ENCODE measurements around the gene CHRNA10. TPM values are rescaled to one million over a fixed set of nuclear protein-coding genes. Genes with fewer than 3 reads are reported as not detected.
A peak's percentile ranks its signal among the peaks of the same experiment; 100 is the strongest.

The CHRNA10 gene, protein sequence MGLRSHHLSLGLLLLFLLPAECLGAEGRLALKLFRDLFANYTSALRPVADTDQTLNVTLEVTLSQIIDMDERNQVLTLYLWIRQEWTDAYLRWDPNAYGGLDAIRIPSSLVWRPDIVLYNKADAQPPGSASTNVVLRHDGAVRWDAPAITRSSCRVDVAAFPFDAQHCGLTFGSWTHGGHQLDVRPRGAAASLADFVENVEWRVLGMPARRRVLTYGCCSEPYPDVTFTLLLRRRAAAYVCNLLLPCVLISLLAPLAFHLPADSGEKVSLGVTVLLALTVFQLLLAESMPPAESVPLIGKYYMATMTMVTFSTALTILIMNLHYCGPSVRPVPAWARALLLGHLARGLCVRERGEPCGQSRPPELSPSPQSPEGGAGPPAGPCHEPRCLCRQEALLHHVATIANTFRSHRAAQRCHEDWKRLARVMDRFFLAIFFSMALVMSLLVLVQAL
- total RNA-seq (2016; rRNA removed; fragmentation: Illumina TruSeq; extraction: Trizol) (0.27 and 0.71 TPM in 2 replicates), polyA plus RNA-seq (2011; rRNA removed) (0.44 and 0.53 TPM in 2 replicates), polyA minus RNA-seq (2011; rRNA and poly(A)+ RNA removed; ENCODE audit: low replicate concordance) (2.7 and 7.7 TPM in 2 replicates), Bru-seq, nascent RNA (percentile 42 among the genes with signal in this experiment), BruChase-seq, experiment 1, labeled RNA remaining after a 6-hour chase (percentile 52 among the genes with signal in this experiment), BruChase-seq, experiment 2, labeled RNA remaining after a 2-hour chase (percentile 52 among the genes with signal in this experiment)
- 0.30 and 0.44 TPM in 2 replicates for total RNA-seq (2016; cell fraction: cytosol; rRNA removed; fragmentation: Illumina TruSeq; extraction: Trizol; ENCODE audit: low read depth)
- total RNA-seq (2016; cell fraction: insoluble cytoplasmic fraction; rRNA removed; fragmentation: Illumina TruSeq; extraction: Trizol) = 0.16 and 0.50 TPM in 2 replicates
- 0.34 and 0.68 TPM in 2 replicates for total RNA-seq (2016; cell fraction: membrane; rRNA removed; fragmentation: Illumina TruSeq; extraction: Trizol)
- total RNA-seq (2016; cell fraction: nucleus; rRNA removed; fragmentation: Illumina TruSeq; extraction: Trizol) = 1.5 TPM in 2 replicates
- 0.19 and 0.27 TPM in 2 replicates for polyA plus RNA-seq (2011; cell fraction: cytosol; rRNA removed)
- polyA plus RNA-seq (2011; cell fraction: nucleus; rRNA removed) = 2.7 and 3.7 TPM in 2 replicates
- 0.17 and 0.55 TPM in 2 replicates for polyA plus RNA-seq (2012)
- 0.38 and 0.52 TPM in 2 replicates for polyA plus RNA-seq (2016; cell fraction: cytosol; fragmentation: Illumina TruSeq; extraction: Trizol; ENCODE audit: low read depth)
- 0.15 TPM in 1 of 2 replicates, not detected in the other for polyA plus RNA-seq (2016; cell fraction: insoluble cytoplasmic fraction; fragmentation: Illumina TruSeq; extraction: Trizol; ENCODE audit: low read depth)
- polyA plus RNA-seq (2016; cell fraction: membrane; fragmentation: Illumina TruSeq; extraction: Trizol; ENCODE audit: low read depth) = 0.33 and 0.40 TPM in 2 replicates
- polyA plus RNA-seq (2016; cell fraction: nucleus; fragmentation: Illumina TruSeq; extraction: Trizol; ENCODE audit: insufficient read depth, low read depth) = 1.9 and 2.6 TPM in 2 replicates
- not detected in 2 replicates for polyA minus RNA-seq (2011; cell fraction: cytosol; rRNA and poly(A)+ RNA removed)
- polyA minus RNA-seq (2011; cell fraction: nucleus; rRNA and poly(A)+ RNA removed) = 1.9 and 3.6 TPM in 2 replicates
- long read RNA-seq, experiment 1 = 0 reads
- long read RNA-seq, experiment 2, partial matches to known transcripts = 0 of 1 reads
- long read RNA-seq, experiment 2, other reads (novel, unspliced or antisense) = 1 of 1 reads

DNA sequence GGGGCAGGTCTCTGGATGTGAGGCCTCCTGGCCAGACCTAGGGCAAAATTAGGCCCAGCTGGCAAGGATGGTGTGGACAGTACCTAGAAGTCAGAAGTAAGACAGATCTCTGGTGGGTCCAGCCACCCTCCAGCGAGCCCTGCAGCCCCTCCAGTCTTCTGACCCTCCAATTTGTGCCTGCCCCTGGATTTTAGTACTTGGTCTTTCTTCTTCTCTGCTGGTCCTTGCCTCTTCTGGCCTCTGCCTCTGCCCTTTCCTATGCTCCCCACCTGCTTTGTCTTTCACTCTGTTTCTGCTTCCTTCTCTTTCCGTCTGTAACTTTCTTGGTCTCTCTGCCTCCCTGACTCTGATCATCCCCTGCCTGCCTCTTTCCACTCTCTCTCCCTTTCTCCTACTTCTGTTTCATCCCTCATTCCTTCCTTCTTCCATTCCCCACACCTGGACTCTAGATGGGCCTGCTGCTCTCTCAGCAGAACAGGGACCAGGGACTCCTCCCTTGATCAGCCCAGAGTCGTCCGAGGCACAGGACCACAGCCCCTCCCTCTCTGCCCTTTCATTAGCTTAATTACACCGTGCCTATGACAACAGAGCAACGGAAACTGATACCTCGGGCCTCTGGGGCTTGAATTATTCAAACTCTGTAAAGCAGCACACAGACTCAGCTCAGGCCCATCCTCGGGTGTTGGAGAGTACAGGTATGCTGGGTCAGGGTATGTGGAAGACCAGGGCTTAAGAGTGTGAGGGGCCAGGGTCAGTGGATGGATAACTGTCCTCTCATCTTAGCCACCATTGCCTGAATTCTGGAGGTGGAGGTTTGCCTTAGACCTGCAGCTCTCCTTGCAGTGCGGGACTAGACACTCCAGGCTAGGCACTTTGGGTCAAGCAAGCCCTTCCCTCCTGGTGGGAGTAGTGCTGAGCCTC is at the start of gene CHRNA10:
CHRNA10 (minus strand) TSS at position 51 of the 921 bp plus-strand sequence. CDS start 72 bp downstream, outside the sequence.
- ATAC-seq (no peak), DNase-seq (ENCODE audit: low spot score) (no peak), FAIRE-seq (no peak)
- ChIA-PET POLR2A (no interaction called here), CTCF (ENCODE audit: low intra/inter-chr PET ratio, low total read pairs) (no interaction called here)
- BruUV-seq (replicated peaks) = no TSS peak
- Histone ChIP-seq H3K9me3 (ENCODE audit: low read length) (no peaks in the 10 kb centered on the region), H3K9ac (ENCODE audit: insufficient read depth, low read depth, low read length) (no peak within 1 kb of the TSS), H3K4me2 (ENCODE audit: low read depth, low read length) (no peak within 1 kb of the TSS), H3K27ac (ENCODE audit: extremely low read length, insufficient read depth, low read length) (no peak within 1 kb of the TSS), H4K20me1 (ENCODE audit: insufficient read depth, low read length) (no peaks in the 10 kb centered on the region; the same call in 1 of the 2 replicates), H2AFZ (ENCODE audit: low read length) (no peak within 1 kb of the TSS), H3K4me1 (ENCODE audit: insufficient read depth, low read length) (no peaks in the 10 kb centered on the region), H3K4me3 (replicated peaks in 1 of 3; ENCODE audit: insufficient read depth in 1 of 3, low read depth in 2 of 3, low read length in 3 of 3) (no peak within 1 kb of the TSS), H3K79me2 (ENCODE audit: insufficient read depth, low read length) (no peaks in the 10 kb centered on the region), H3K27me3 (ENCODE audit: control insufficient read depth in 1 of 2, insufficient read depth in 2 of 2, low read length in 2 of 2) (no peaks in the 10 kb centered on the region), H3K36me3 (replicated peaks in 1 of 2; ENCODE audit: control insufficient read depth in 1 of 2, insufficient read depth in 2 of 2, low read length in 2 of 2) (peaks cover 16 to 34% of the 10 kb centered on the region in 2 experiments)
- in situ Hi-C loops (cut with HindIII; ENCODE audit: extremely low pct_ligation_motif_present, low pct_unique_long_range_greater_than_20kb) (no loop called here), intact Hi-C loops (cut with micrococcal nuclease; ENCODE audit: unreplicated experiment) (no loop called here)
- WGBS (ENCODE audit: low lambda C conversion rate) = 92% methylated on average over 8 of the region's 9 CpGs
- TF ChIP-seq, protein P1, sequence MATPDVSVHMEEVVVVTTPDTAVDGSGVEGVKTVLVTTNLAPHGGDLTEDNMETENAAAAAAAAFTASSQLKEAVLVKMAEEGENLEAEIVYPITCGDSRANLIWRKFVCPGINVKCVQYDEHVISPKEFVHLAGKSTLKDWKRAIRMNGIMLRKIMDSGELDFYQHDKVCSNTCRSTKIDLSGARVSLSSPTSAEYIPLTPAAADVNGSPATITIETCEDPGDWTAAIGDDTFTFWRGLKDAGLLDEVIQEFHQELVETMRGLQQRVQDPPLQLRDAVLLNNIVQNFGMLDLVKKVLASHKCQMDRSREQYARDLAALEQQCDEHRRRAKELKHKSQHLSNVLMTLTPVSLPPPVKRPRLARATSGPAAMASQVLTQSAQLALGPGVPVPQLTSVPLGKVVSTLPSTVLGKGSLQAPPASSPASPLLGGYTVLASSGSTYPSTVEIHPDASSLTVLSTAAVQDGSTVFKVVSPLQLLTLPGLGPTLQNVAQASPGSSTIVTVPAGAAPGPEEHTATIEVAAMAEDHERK (CRISPR knock-in tag; IDR thresholded peaks at IDR 0.05; ENCODE audit: low read depth) = no peak
- TF ChIP-seq, protein P2, sequence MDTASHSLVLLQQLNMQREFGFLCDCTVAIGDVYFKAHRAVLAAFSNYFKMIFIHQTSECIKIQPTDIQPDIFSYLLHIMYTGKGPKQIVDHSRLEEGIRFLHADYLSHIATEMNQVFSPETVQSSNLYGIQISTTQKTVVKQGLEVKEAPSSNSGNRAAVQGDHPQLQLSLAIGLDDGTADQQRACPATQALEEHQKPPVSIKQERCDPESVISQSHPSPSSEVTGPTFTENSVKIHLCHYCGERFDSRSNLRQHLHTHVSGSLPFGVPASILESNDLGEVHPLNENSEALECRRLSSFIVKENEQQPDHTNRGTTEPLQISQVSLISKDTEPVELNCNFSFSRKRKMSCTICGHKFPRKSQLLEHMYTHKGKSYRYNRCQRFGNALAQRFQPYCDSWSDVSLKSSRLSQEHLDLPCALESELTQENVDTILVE (CRISPR knock-in tag; IDR thresholded peaks at IDR 0.05) = no peak
- TF ChIP-seq GTF2F1 (IDR thresholded peaks at IDR 0.05; ENCODE audit: low read length) (no peak), SIX4 (CRISPR knock-in tag; IDR thresholded peaks at IDR 0.05) (no peak), ZNF841 (CRISPR knock-in tag; IDR thresholded peaks at IDR 0.05; ENCODE audit: borderline replicate concordance) (no peak), STAT5B (CRISPR knock-in tag; IDR thresholded peaks at IDR 0.05) (no peak), ZKSCAN1 (IDR thresholded peaks at IDR 0.05; ENCODE audit: low read length) (no peak), PHF5A (CRISPR knock-in tag; IDR thresholded peaks at IDR 0.05; ENCODE audit: low read depth, unreplicated experiment) (no peak), FOXA3 (CRISPR knock-in tag; IDR thresholded peaks at IDR 0.05) (no peak)
- TF ChIP-seq, protein P3, sequence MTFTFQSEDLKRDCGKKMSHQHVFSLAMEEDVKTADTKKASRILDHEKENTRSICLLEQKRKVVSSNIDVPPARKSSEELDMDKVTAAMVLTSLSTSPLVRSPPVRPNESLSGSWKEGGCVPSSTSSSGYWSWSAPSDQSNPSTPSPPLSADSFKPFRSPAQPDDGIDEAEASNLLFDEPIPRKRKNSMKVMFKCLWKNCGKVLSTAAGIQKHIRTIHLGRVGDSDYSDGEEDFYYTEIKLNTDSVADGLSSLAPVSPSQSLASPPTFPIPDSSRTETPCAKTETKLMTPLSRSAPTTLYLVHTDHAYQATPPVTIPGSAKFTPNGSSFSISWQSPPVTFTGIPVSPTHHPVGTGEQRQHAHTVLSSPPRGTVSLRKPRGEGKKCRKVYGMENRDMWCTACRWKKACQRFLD (CRISPR knock-in tag; IDR thresholded peaks at IDR 0.05; ENCODE audit: borderline replicate concordance) = no peak
- TF ChIP-seq, protein P4, sequence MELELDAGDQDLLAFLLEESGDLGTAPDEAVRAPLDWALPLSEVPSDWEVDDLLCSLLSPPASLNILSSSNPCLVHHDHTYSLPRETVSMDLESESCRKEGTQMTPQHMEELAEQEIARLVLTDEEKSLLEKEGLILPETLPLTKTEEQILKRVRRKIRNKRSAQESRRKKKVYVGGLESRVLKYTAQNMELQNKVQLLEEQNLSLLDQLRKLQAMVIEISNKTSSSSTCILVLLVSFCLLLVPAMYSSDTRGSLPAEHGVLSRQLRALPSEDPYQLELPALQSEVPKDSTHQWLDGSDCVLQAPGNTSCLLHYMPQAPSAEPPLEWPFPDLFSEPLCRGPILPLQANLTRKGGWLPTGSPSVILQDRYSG (CRISPR knock-in tag; IDR thresholded peaks at IDR 0.05) = no peak
